MM.1S (cell line): ENCODE data around the gene UBE2U.

Experiments used
- CTCF ChIP-seq: fragments of 300-600 bp; sonication (generic); IDR thresholded peaks from 2 replicates; pipeline ENCODE4 v1.5.1; 2016; ENCODE audit warnings: antibody characterized with exemption, low read length, mixed read lengths
- EZH2 ChIP-seq: fragments of 300-600 bp; sonication (generic); optimal IDR thresholded peaks from 2 replicates; pipeline ENCODE3; 2017; ENCODE audit warnings: low read depth, mild to moderate bottlenecking, antibody characterized with exemption, low read length, mixed read lengths
- EZH2phosphoT487 ChIP-seq: fragments of 300-600 bp; sonication (generic); IDR thresholded peaks from 2 replicates; pipeline ENCODE4 v1.6.1; 2018; ENCODE audit warnings: antibody characterized with exemption, low read length

- TF ChIP-seq CTCF (no peak), EZH2 (no peak), EZH2phosphoT487 (no peak)
These were observed 106.0 kb downstream of the UBE2U start for GRCh38 chr1:64309431-64309831.
